T-helper 2 cell treated with Interferon-gamma antibody and Interleukin-4, amounts not matched to agents 100 ng/mL and 5 ng/mL, for 36 hours (primary cell): Measurements from ENCODE around the gene KAZN. TPM values are rescaled to one million over a fixed set of nuclear protein-coding genes. Genes with fewer than 3 reads are reported as not detected.

Source experiments
- intact Hi-C: fragments of 100-400 bp; cut with micrococcal nuclease; formaldehyde crosslinking; loops from one replicate; pipeline ENCODE4 v1.15.1; 2023
- total RNA-seq: library from RNA; stranded (reverse); gene quantifications from 2 replicates; pipeline ENCODE4 v1.2.3, GENCODE V29; 2022

Gene KAZN
- total RNA-seq, 1 donor from 2014 or later, result 0.48 TPM

GRCh38 chr1:14786109-14786675, 187.7 kb downstream of the KAZN start:
- intact Hi-C loops, result no loop called here

GRCh38 chr1:14786681-14787080, 188.2 kb downstream of the KAZN start:
- intact Hi-C loops, result no loop called here

DNA sequence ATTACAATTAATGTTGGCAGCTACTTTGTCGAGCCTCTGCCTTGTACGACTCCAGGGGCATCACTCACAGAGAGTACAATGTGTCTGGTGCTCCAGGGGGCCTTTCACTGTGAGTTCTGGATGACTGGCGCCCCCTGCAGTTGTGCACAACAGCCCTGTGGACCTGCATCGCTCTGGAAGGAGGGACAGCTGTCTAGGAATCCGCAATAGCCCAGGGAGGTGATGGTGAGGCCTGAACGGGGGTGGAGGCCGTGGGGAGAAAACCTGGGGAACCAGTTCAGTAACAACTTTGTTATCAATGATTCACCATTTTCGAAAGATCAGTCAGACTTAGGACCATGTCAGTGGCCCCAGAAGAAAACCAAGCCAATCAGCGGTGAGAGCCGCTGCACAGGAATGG, 189.1 kb downstream of the KAZN start:
- intact Hi-C loops, result no loop called here

- intact Hi-C loops, result no loop called here
These were observed 189.6 kb downstream of the KAZN start for GRCh38 chr1:14788080-14788479.

DNA sequence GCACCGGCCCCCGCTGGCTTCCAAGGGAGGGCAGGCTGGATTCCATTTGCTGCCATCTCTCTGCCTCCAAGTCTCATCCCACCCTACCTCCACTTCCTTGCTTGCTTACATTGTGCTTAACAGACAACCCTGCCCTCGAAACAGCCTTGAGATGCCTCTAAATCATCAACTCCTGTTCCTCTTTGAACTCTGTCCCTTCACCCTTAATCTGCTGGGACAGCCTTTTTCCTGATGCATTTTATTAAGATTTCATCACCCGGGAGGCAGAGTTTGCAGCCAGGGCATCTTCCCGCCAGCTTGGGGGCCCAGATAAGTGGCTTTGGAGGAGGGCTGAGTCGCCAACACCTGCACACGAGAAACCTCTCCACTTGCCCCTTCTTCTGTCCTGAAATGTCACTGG, 192.5 kb downstream of the KAZN start:
- intact Hi-C loops, result no loop called here

- intact Hi-C loops, result no loop called here
These were observed 193.2 kb downstream of the KAZN start for GRCh38 chr1:14791654-14792053.

- intact Hi-C loops, result no loop called here
These were observed 195.8 kb downstream of the KAZN start for GRCh38 chr1:14794136-14794768.

DNA sequence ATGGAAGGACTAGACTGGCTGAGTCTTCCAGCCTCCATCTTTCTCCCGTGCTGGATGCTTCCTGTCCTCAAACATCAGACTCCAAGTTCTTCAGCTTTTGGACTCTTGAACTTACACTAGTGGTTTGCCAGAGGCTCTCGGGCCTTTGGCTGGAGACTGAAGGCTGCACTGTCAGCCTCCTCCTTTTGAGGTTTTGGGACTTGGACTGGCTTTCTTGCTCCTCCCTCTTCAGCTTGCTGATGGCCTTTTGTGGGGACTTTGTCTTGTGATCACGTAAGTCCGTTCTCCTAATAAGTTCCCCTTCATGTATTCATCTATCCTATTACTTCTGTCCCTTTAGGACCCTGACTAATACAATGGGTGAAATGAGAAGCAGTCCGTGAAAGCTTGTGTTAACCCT, 196.4 kb downstream of the KAZN start:
- intact Hi-C loops, result no loop called here

DNA sequence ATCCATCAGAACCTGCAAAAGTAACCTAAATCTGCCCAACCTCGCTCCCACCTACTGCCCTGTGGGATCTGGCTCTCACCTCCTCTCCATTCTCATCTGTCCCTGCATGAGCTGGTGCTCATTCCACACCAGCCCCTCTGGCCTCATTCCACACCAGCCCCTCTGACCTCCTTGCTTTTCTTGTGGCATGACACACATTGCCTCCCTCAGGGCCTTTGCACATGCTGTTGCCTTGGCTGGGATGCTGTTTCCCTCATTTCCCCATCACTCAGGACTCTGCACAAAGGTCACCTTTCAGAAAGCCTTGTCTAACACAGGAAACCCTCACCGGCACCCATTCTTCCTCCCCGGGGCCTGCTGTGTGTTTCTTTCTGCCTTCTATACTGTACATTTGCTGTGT, 197.1 kb downstream of the KAZN start:
- intact Hi-C loops, result no loop called here

GRCh38 chr1:14800014-14800413, 201.5 kb downstream of the KAZN start:
- intact Hi-C loops, result no loop called here

DNA sequence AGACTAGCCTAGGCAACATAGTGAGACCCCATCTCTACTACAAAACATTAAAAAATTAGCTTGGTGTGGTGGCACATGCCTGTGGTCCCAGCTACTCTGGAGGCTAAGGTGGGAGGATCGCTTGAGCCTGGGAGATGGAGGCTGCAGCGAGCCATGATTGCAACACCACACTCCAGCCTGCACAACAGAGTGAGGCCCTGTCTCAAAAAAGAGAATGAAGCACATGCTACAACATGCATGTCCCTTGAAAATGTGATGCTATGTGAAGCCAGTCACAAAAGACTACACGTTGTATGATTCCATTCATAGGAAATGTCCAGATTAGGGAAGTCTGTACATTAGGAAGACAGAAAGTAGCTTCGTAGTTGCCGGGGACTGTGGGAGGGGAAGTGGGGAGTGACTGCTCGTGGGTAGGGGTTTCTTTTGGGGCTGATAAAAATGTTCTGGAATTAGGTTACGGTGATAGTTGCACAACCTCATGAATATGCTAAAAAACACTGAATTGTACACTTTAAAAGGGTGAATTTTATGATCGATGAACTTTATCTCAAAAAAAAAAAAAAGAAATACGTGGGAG, 202.1 kb downstream of the KAZN start:
- intact Hi-C loops, result no loop called here

DNA sequence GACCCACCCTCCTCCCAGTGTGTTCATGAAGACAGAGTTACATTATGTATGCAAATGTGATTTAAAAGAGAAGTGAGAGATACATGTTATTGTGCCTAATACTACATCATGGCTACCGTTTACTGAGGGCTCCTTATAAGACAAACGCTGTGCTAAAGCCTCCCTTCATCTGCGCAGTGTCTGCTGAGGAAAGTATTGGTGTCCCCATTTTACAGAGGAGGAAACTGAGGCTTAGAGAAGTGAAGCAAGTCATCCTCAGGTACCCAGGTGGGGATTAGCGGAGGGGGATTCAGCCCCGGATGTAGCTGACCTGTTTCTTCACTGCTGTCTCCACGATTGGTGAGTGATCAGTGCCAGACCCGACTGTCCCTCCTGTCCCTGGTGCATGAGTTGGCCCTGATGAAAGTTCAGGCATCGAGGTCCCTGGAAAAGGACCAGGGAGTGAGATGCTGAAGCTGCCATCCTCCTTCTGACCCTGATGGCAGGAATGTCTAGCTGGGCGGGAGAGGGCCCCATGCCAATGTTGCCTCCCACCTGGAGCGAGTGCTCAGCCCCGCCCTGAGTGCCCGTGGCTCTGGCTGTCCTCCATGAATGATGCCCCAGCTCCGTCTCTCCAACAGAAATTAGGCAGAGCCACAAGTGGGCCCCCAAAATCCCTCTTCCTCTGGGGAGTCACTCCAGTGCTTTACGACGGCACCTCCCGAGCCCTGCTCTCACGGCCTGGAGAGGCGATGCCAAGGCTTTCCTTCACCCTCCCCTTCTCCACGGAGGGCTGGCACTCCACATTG, 204.7 kb downstream of the KAZN start:
- intact Hi-C loops, result no loop called here

DNA sequence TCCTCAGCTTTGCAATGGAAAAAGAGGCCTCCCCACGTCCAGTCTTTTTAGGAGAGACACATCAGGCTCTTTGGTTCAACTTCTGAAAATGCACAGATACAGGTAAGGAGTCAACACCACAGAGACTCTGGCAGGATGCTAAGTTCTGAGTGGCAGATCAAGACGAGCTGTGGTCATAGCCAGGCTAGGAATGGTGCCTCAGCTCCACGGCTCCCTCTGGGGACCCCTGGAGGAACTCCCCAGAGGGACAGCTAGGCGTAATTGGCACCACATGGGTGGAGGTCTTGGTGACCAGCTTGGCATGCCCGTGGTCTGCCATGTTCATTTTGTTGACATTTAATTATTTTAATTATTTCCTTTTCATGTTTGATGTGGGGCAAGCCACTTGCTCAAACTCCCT, 206.1 kb downstream of the KAZN start:
- intact Hi-C loops, result no loop called here

DNA sequence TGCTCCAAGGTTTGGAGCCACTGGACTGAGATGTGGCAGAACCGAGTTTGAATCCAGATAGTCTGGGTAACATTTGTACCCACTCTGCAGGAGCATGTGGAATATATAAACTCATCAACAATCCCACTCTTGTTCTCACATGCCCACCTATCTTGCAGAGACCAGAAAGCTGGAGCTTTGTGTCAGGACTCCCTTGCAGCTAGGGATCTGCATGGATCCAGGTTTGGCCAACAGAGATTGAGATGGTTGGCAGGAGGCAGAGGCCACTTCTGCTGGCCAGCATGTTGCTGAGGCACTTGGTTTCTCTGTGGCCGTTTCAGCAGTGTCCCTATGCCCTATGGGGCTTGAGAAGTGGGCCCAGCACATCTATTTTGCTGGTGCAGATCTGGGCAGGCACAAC, 208.3 kb downstream of the KAZN start:
- intact Hi-C loops, result no loop called here

DNA sequence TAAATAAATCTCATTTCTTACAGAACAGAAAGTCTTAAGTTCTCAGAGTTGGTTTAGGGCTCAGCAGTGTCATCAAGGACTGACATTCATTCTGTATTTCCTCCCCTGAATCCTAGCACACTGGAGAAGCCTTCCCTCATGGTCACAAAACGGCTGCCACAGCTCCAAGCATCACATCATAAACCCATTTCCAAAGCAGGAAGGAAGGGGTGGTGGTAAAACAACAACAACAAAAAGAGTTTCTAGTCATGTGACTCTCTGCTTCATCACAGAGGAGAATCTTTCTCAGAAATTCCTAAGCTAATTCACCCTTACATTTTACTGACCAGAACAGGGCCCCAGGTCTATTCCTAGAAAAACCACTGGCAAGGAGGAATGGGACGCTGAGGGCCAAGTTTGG, 210.3 kb downstream of the KAZN start:
- intact Hi-C loops, result no loop called here

- intact Hi-C loops, result no loop called here
These were observed 210.9 kb downstream of the KAZN start for GRCh38 chr1:14809191-14809981.

DNA sequence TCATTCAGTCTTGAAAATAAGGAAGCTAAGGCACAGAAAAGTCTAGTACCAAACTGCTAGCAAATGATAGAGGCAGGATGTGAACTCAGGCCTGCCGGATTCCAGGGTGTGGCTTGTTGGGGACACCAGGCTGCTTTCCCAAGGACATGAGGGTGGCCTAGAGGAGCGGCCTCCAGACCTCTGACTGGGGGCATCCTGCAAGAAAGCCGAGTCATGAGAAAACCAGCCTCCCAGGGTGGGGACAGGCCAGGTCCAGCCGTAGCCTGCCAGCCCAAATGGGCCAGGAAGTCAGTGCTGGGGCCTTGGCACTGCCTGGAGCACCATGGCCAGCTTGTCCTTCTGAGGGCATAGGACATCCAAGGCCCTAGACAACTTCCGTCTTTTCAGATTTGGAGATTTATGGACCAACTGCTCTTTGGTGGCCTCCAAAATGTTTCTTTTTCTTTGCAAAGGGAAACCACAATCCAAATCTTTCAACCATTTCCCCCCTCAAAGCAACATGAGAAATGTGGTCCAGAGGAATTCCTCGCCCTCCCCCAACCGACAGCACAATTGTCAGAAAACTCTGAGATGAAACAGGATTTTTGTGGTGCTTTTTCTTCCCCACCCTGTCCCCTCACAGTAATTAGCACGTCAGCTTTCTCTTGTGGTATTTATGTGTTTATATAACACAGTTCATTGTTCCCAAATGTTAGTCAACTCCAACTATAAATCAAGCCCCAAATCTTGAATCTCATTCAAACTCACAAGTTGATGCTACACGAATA, 212.3 kb downstream of the KAZN start:
- intact Hi-C loops, result no loop called here

- intact Hi-C loops, result no loop called here
These were observed 213.1 kb downstream of the KAZN start for GRCh38 chr1:14811573-14811972.

DNA sequence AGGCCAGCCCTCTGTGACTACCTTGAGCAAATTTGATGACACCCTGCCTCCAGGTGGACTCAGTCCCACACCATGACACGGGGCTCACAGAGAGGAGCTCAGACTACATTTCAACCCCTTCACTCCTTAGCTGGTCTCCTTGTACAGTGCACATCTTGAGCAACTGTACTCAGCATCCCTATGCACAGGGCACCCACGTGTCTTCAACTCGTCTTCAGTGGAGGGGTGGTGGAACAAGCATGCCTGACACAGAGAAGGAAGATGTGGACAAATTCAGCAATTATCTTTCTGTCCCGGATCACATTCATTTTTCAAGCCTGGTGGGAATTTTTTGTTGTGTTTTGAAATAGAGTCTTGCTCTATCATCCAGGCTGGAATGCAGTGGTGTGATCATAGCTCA, 213.7 kb downstream of the KAZN start:
- intact Hi-C loops, result no loop called here

DNA sequence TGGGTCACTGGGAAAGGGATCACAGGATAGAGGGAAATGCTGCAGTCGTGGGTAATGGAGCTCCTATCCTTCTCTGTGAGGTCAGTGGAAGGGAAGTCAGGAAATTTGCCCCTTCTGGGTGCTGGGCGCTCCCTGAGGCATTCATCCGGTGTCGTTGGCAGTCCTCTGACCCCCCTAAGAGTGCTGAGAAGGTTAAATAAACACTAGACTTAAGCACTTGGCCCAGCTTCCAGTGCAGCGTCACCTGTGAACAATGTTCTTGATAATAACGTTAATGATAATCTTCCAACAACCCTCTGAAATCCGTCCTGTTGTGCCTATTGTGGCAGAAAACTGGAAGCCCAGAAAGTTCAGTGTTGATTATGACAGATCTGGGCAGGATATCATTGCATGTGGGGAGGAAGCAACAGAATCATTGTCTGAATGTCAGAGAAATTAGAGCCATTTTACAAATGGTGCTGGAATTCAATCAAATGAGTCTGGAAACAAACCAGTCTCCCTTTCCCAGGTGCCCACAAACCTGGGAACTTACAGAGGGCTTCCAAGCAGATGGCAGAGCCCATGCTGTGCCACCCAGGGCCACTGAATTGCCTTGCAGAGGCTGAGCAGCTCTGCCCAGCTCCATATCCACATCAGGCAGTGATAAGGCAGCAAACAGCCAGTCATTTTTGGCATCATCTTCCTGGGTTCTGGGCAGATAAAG, 216.8 kb downstream of the KAZN start:
- intact Hi-C loops, result no loop called here
